Measurements from ENCODE around the gene MFGE8. TPM values are rescaled to one million over a fixed set of nuclear protein-coding genes. Genes with fewer than 3 reads are reported as not detected.
"Not testable (repeated sequence)": the region's sequence is repeated elsewhere in the genome, so short reads cannot be mapped to it uniquely, and the experiment has no call there.

The MFGE8 gene
- total RNA-seq, 1 donor = 195 TPM

- no peaks in the 10 kb centered on the region for H3K9me3 ChIP-seq (ENCODE audit: low read depth, low read length)
- H4K20me1 ChIP-seq (ENCODE audit: insufficient read depth, low read length) = no peaks in the 10 kb centered on the region
- no peak overlapping the region for H3K4me3 ChIP-seq (ENCODE audit: insufficient read depth, low read length)
- H3K36me3 ChIP-seq (ENCODE audit: insufficient read depth, low read length) = no peaks in the 10 kb centered on the region
- no peaks in the 10 kb centered on the region for H3K4me1 ChIP-seq (ENCODE audit: insufficient read depth, low read length)
- DNase-seq (ENCODE audit: insufficient read length, low spot score, missing footprints) = no peak
- peak overlapping the region; percentile 43 for H3K4me2 ChIP-seq (ENCODE audit: insufficient read depth, low read length)
- H3K27ac ChIP-seq (ENCODE audit: low read depth, low read length) = no peak overlapping the region
- peaks cover 3% of the 10 kb centered on the region for H3K27me3 ChIP-seq (ENCODE audit: insufficient read depth, low read length)
- H3K79me2 ChIP-seq (ENCODE audit: insufficient read depth, low read length) = no peaks in the 10 kb centered on the region
- H2AFZ ChIP-seq (ENCODE audit: low read length) = peak overlapping the region; percentile 25
- no peak for TF ChIP-seq CTCF (IDR thresholded peaks at IDR 0.05; ENCODE audit: extremely low read depth, low read depth, low read length)
These were observed 27.0 kb upstream of the MFGE8 start for GRCh38 chr15:88940110-88940675.

GRCh38 chr15:88939486-88939806, 26.3 kb upstream of the MFGE8 start:
- Histone ChIP-seq H3K9me3 (ENCODE audit: low read depth, low read length) (no peaks in the 10 kb centered on the region), H3K36me3 (ENCODE audit: insufficient read depth, low read length) (no peaks in the 10 kb centered on the region), H4K20me1 (ENCODE audit: insufficient read depth, low read length) (no peaks in the 10 kb centered on the region), H3K79me2 (ENCODE audit: insufficient read depth, low read length) (no peaks in the 10 kb centered on the region), H3K4me2 (ENCODE audit: insufficient read depth, low read length) (no peak overlapping the region), H3K4me1 (ENCODE audit: insufficient read depth, low read length) (no peaks in the 10 kb centered on the region), H2AFZ (ENCODE audit: low read length) (peak overlapping the region; percentile 15), H3K27ac (ENCODE audit: low read depth, low read length) (no peak overlapping the region), H3K27me3 (ENCODE audit: insufficient read depth, low read length) (peaks cover 5% of the 10 kb centered on the region), H3K4me3 (ENCODE audit: insufficient read depth, low read length) (no peak overlapping the region)
- TF ChIP-seq CTCF (IDR thresholded peaks at IDR 0.05; ENCODE audit: extremely low read depth, low read depth, low read length) = no peak
- no peak for DNase-seq (ENCODE audit: insufficient read length, low spot score, missing footprints)

DNA sequence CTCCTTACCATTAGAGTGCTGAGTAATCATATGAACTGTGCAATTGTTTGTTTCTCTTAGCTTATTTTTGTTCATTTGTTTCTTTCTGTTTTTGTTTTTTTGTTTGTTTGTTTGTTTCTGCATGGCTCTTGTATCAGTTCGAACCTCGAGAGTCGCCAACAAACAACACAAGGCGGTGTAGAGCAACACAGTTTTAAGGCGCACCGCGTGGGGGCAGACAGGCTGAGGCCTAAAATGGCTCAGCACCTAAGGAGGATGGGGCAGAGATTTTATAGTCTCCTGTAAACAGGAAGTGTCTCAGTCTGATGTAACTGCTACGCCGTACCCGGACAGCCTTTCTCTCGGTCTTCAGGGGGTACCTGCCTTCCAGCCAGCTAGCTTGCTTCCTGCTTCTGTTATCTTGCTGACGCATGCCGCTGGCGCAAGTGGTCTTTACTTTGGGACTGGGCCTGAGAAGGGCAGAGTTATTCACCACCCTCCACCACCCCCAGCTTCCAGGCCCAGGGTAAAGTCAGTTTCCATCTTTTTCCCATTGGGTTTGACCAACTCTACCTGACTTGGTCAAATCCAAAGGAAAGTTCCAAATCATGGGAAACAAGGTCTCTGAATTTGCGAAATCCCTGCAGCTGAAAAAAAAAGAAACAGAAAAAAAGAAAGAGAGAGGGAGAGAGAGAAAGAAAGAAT, 25.8 kb upstream of the MFGE8 start:
- H3K4me3 ChIP-seq (ENCODE audit: insufficient read depth, low read length) = no peak overlapping the region
- H3K4me2 ChIP-seq (ENCODE audit: insufficient read depth, low read length) = no peak overlapping the region
- H3K27me3 ChIP-seq (ENCODE audit: insufficient read depth, low read length) = peaks cover 5% of the 10 kb centered on the region
- H3K79me2 ChIP-seq (ENCODE audit: insufficient read depth, low read length) = no peaks in the 10 kb centered on the region
- no peaks in the 10 kb centered on the region for H4K20me1 ChIP-seq (ENCODE audit: insufficient read depth, low read length)
- H2AFZ ChIP-seq (ENCODE audit: low read length) = peak overlapping the region; percentile 15
- H3K36me3 ChIP-seq (ENCODE audit: insufficient read depth, low read length) = no peaks in the 10 kb centered on the region
- no peak for TF ChIP-seq CTCF (IDR thresholded peaks at IDR 0.05; ENCODE audit: extremely low read depth, low read depth, low read length)
- H3K9me3 ChIP-seq (ENCODE audit: low read depth, low read length) = no peaks in the 10 kb centered on the region
- no peak for DNase-seq (ENCODE audit: insufficient read length, low spot score, missing footprints)
- H3K4me1 ChIP-seq (ENCODE audit: insufficient read depth, low read length) = no peaks in the 10 kb centered on the region
- H3K27ac ChIP-seq (ENCODE audit: low read depth, low read length) = no peak overlapping the region

GRCh38 chr15:88934449-88934848, 21.3 kb upstream of the MFGE8 start:
- not testable (repeated sequence) for H2AFZ ChIP-seq (ENCODE audit: low read length); H3K27ac ChIP-seq (ENCODE audit: low read depth, low read length); H3K4me3 ChIP-seq (ENCODE audit: insufficient read depth, low read length); H3K4me2 ChIP-seq (ENCODE audit: insufficient read depth, low read length); DNase-seq (ENCODE audit: insufficient read length, low spot score, missing footprints); H3K4me1 ChIP-seq (ENCODE audit: insufficient read depth, low read length); H3K9me3 ChIP-seq (ENCODE audit: low read depth, low read length); H3K27me3 ChIP-seq (ENCODE audit: insufficient read depth, low read length); H3K36me3 ChIP-seq (ENCODE audit: insufficient read depth, low read length); H4K20me1 ChIP-seq (ENCODE audit: insufficient read depth, low read length); H3K79me2 ChIP-seq (ENCODE audit: insufficient read depth, low read length)

Data from osteoblast (primary cell).